ENCODE measurements around the gene TPO. TPM values are rescaled to one million over a fixed set of nuclear protein-coding genes. Genes with fewer than 3 reads are reported as not detected.
A peak's percentile ranks its signal among the peaks of the same experiment; 100 is the strongest.
"Not testable (repeated sequence)": the region's sequence is repeated elsewhere in the genome, so short reads cannot be mapped to it uniquely, and the experiment has no call there.

The TPO gene
- polyA plus RNA-seq, 12 donors, result 0.21 to 0.79 (median 0.30) TPM; not detected in 3

GRCh38 chr2:1553671-1554295 is 140.5 kb downstream of the TPO start:
- DNase-seq, result no peak

GRCh38 chr2:1556286-1556685 is 143.0 kb downstream of the TPO start:
- DNase-seq, result no peak

GRCh38 chr2:1556776-1557466 is 143.7 kb downstream of the TPO start:
- DNase-seq, result no peak

GRCh38 chr2:1557467-1557820 is 144.2 kb downstream of the TPO start:
- DNase-seq, result no peak

- DNase-seq, result no peak
These were observed 146.4 kb downstream of the TPO start for GRCh38 chr2:1559589-1560175.

GRCh38 chr2:1561259-1561658 is 148.0 kb downstream of the TPO start:
- DNase-seq, result no peak

GRCh38 chr2:1561811-1562421 is 148.7 kb downstream of the TPO start:
- peak; percentile 64 for DNase-seq

- DNase-seq, result no peak
These were observed 150.0 kb downstream of the TPO start for GRCh38 chr2:1563084-1563857.

GRCh38 chr2:1563943-1564891 is 151.0 kb downstream of the TPO start:
- DNase-seq, result peak; percentile 31

- no peak for DNase-seq
These were observed 154.5 kb downstream of the TPO start for GRCh38 chr2:1567556-1568344.

GRCh38 chr2:1568345-1568668 is 155.0 kb downstream of the TPO start:
- not testable (repeated sequence) for DNase-seq

- DNase-seq, result no peak
These were observed 156.7 kb downstream of the TPO start for GRCh38 chr2:1569879-1570450.

GRCh38 chr2:1571477-1572417 is 158.5 kb downstream of the TPO start:
- DNase-seq, result no peak

GRCh38 chr2:1572638-1573037 is 159.4 kb downstream of the TPO start:
- DNase-seq, result no peak

- DNase-seq, result no peak
These were observed 164.6 kb downstream of the TPO start for GRCh38 chr2:1577846-1578245.

GRCh38 chr2:1581257-1581964 is 168.1 kb downstream of the TPO start:
- not testable (repeated sequence) for DNase-seq

GRCh38 chr2:1581965-1582625 is 168.8 kb downstream of the TPO start:
- no peak for DNase-seq
